AG04449 (cell line): Measurements from ENCODE around the gene HS3ST3A1.

ENCODE experiments used
- CTCF ChIA-PET: fragments of 350-600 bp; formaldehyde crosslinking; extraction: SDS; loops from one replicate; lab custom pipeline; 2021; ENCODE audit warnings: antibody characterized with exemption; lab: Yijun Ruan, JAX
- POLR2A ChIA-PET: fragments of 400-600, 350-600 bp; formaldehyde crosslinking; extraction: SDS; loops from one replicate; lab custom pipeline; 2020; ENCODE audit warnings: antibody characterized with exemption, inconsistent platforms; lab: Yijun Ruan, JAX
- DNase-seq: peaks from one replicate; pipeline ENCODE4 v3.0.0-alpha.2; 2010; ENCODE audit warnings: low read depth, low spot score
- H3K4me3 ChIP-seq: 2 replicates; pipeline ENCODE4 v1.5.1; 2011; ENCODE audit warnings: low read depth, mild to moderate bottlenecking, control low read depth, low read length
- CTCF ChIP-seq: IDR thresholded peaks from one replicate; pipeline ENCODE4 v1.5.1; 2011; ENCODE audit warnings: mild to moderate bottlenecking, moderate library complexity, low read length, control low read depth, inconsistent platforms; ENCODE audit not compliant: insufficient read depth; ENCODE audit errors: missing control alignments

HS3ST3A1 gene

DNA sequence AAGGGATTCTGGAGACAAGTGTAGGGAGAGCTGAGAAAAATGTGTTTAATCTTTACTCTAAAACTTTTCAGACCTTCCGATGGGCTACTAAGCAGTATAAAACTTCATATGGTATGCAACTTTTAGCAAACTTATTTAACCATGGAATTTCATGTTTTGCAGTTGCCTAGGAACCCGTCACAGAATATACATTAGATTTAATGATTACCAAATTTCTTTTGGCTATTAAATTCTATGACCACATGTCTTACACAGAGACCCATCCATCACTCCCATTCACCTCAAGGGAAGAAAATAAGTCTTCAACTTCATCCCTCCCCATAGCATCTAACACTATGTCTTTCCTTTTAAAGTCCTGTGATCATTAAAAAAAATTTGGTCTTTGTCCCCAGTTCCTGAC lies 54.9 kb downstream of the HS3ST3A1 start:
- TF ChIP-seq CTCF = no peak
- POLR2A ChIA-PET = no interaction called here
- no peak overlapping the region for H3K4me3 ChIP-seq
- no peak for DNase-seq
- CTCF ChIA-PET = interaction anchor here (1.0 to 1.4 kb wide), 2 partner anchors 10 to 210 kb away, joined by 3 read pairs; no protein-coding TSS in a partner anchor

- TF ChIP-seq CTCF = no peak
- DNase-seq = no peak
- CTCF ChIA-PET = interaction anchor here (0.9 to 1.4 kb wide), 4 partner anchors 8 to 1381 kb away, joined by 3 to 4 read pairs (median 4); no protein-coding TSS in a partner anchor
- POLR2A ChIA-PET = no interaction called here
- H3K4me3 ChIP-seq = no peak overlapping the region
Observed at GRCh38 chr17:13545941-13546340, 55.8 kb downstream of the HS3ST3A1 start.

- no peak for TF ChIP-seq CTCF
- H3K4me3 ChIP-seq = no peak overlapping the region
- ChIA-PET POLR2A (interaction anchor here (0.6 to 0.9 kb wide), 3 partner anchors 17 to 199 kb away, joined by 3 to 5 read pairs (median 4); no protein-coding TSS in a partner anchor), CTCF (interaction anchor here (1.4 kb wide), 2 partner anchors 9 to 514 kb away, joined by 3 to 4 read pairs; no protein-coding TSS in a partner anchor)
- no peak for DNase-seq
Observed at GRCh38 chr17:13544765-13545164, 57.0 kb downstream of the HS3ST3A1 start.

DNA sequence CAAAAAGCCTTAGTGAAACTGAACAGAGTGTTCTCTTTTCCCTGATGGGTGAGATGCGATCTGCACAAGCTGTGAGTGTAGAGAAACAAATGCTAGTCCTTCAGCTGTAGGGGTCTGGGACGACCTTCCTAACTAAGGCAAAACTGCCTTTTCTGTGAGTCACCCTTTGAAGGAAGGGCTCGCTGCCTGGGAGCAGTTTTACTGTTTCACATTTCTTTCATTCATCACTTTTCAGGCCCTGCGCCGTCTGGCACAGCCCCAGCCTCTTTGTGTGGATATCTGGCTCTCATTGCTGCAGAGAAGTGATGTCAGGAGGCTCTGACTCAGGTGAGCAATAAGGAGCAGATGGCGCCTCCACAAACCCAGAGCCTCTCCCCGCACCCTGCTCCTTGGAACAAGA lies 57.4 kb downstream of the HS3ST3A1 start:
- peak overlapping the region; percentile 32 for H3K4me3 ChIP-seq
- POLR2A ChIA-PET = interaction anchor here (0.6 to 0.9 kb wide), 3 partner anchors 18 to 198 kb away, joined by 3 to 5 read pairs (median 4); no protein-coding TSS in a partner anchor
- CTCF ChIA-PET = interaction anchor here (1.4 kb wide), 2 partner anchors 10 to 514 kb away, joined by 3 to 4 read pairs; no protein-coding TSS in a partner anchor
- TF ChIP-seq CTCF = no peak
- DNase-seq = peak; percentile 86

- ChIA-PET POLR2A (interaction anchor here (2.8 kb wide), 1 partner anchor 196 kb away, joined by 10 read pairs; no protein-coding TSS in a partner anchor), CTCF (interaction anchor here (1.0 to 1.3 kb wide), 2 partner anchors 13 to 51 kb away, joined by 3 read pairs; no protein-coding TSS in a partner anchor)
- no peak for DNase-seq
- TF ChIP-seq CTCF = no peak
- H3K4me3 ChIP-seq = no peak overlapping the region
Observed at GRCh38 chr17:13542636-13543035, 59.1 kb downstream of the HS3ST3A1 start.

GRCh38 chr17:13541032-13541480 lies 60.7 kb downstream of the HS3ST3A1 start:
- ChIA-PET CTCF (no interaction called here), POLR2A (interaction anchor here (0.6 to 2.8 kb wide), 4 partner anchors 17 to 195 kb away, joined by 3 to 10 read pairs (median 4); no protein-coding TSS in a partner anchor)
- DNase-seq = peak; percentile 95
- H3K4me3 ChIP-seq = no peak overlapping the region
- no peak for TF ChIP-seq CTCF
